ENCODE data around the gene TTLL11. TPM values are rescaled to one million over a fixed set of nuclear protein-coding genes. Genes with fewer than 3 reads are reported as not detected.
A peak's percentile ranks its signal among the peaks of the same experiment; 100 is the strongest.

Gene TTLL11
- total and polyA plus RNA-seq, 4 donors: 3.6 to 7.8 (median 5.9) TPM

GRCh38 chr9:121776001-121776738, 316.9 kb downstream of the TTLL11 start:
- no peak overlapping the region for H3K9ac ChIP-seq (ENCODE audit: insufficient read depth in 1 of 2, low read length in 2 of 2)
- 95 to 96% methylated on average over 23 of the region's 23 CpGs for WGBS, 2 donors
- DNase-seq (peak in 1 of 3 donors; percentile 6), ATAC-seq (ENCODE audit: insufficient read depth, low FRiP score) (no peak)
- H3K4me3 ChIP-seq: no peak overlapping the region
- peaks cover 0 to 6% (median 0%) of the 10 kb centered on the region in 5 donors for H3K4me1 ChIP-seq (ENCODE audit: control insufficient read depth in 5 of 5, insufficient read depth in 5 of 5, low read length in 5 of 5)
- no peak overlapping the region for H3K27ac ChIP-seq (ENCODE audit: low read depth in 1 of 2, low read length in 1 of 2)
- no peaks in the 10 kb centered on the region for H3K27me3 ChIP-seq (ENCODE audit: control insufficient read depth in 3 of 3, insufficient read depth in 3 of 3, low read length in 2 of 3)
- H3K36me3 ChIP-seq (ENCODE audit: control insufficient read depth in 4 of 4, insufficient read depth in 4 of 4, low read length in 4 of 4): peaks cover 11 to 58% (median 47%) of the 10 kb centered on the region in 4 donors
- H3K9me3 ChIP-seq (ENCODE audit: control insufficient read depth in 4 of 4, insufficient read depth in 3 of 4, low read length in 3 of 4): peaks cover 0 to 4% (median 3%) of the 10 kb centered on the region in 4 donors
- TF ChIP-seq CTCF (IDR thresholded peaks at IDR 0.05; ENCODE audit: control extremely low read depth, extremely low read depth): no peak

- peaks cover 0 to 6% (median 0%) of the 10 kb centered on the region in 5 donors for H3K4me1 ChIP-seq (ENCODE audit: control insufficient read depth in 5 of 5, insufficient read depth in 5 of 5, low read length in 5 of 5)
- TF ChIP-seq CTCF (IDR thresholded peaks at IDR 0.05; ENCODE audit: control extremely low read depth, extremely low read depth): no peak
- peaks cover 0 to 4% (median 3%) of the 10 kb centered on the region in 4 donors for H3K9me3 ChIP-seq (ENCODE audit: control insufficient read depth in 4 of 4, insufficient read depth in 3 of 4, low read length in 3 of 4)
- H3K27ac ChIP-seq (ENCODE audit: low read depth in 1 of 2, low read length in 1 of 2): no peak overlapping the region
- no peak overlapping the region for H3K4me3 ChIP-seq
- ATAC-seq (ENCODE audit: insufficient read depth, low FRiP score): no peak
- H3K36me3 ChIP-seq (ENCODE audit: control insufficient read depth in 4 of 4, insufficient read depth in 4 of 4, low read length in 4 of 4): peaks cover 15 to 59% (median 52%) of the 10 kb centered on the region in 4 donors
- no peak overlapping the region for H3K9ac ChIP-seq (ENCODE audit: insufficient read depth in 1 of 2, low read length in 2 of 2)
- no peaks in the 10 kb centered on the region for H3K27me3 ChIP-seq (ENCODE audit: control insufficient read depth in 3 of 3, insufficient read depth in 3 of 3, low read length in 2 of 3)
- WGBS, 2 donors: 92 to 93% methylated on average over 26 of the region's 26 CpGs
- DNase-seq: no peak
Measured at GRCh38 chr9:121774715-121775613, 318.1 kb downstream of the TTLL11 start.

GRCh38 chr9:121773954-121774714, 319.0 kb downstream of the TTLL11 start:
- Histone ChIP-seq H3K36me3 (ENCODE audit: control insufficient read depth in 4 of 4, insufficient read depth in 4 of 4, low read length in 4 of 4) (peaks cover 15 to 67% (median 58%) of the 10 kb centered on the region in 4 donors), H3K27ac (ENCODE audit: low read depth in 1 of 2, low read length in 1 of 2) (no peak overlapping the region), H3K4me3 (no peak overlapping the region), H3K9me3 (ENCODE audit: control insufficient read depth in 4 of 4, insufficient read depth in 3 of 4, low read length in 3 of 4) (peaks cover 0 to 4% (median 3%) of the 10 kb centered on the region in 4 donors), H3K27me3 (ENCODE audit: control insufficient read depth in 3 of 3, insufficient read depth in 3 of 3, low read length in 2 of 3) (no peaks in the 10 kb centered on the region), H3K4me1 (ENCODE audit: control insufficient read depth in 5 of 5, insufficient read depth in 5 of 5, low read length in 5 of 5) (peaks cover 0 to 5% (median 0%) of the 10 kb centered on the region in 5 donors), H3K9ac (ENCODE audit: insufficient read depth in 1 of 2, low read length in 2 of 2) (no peak overlapping the region)
- ATAC-seq (ENCODE audit: insufficient read depth, low FRiP score): no peak
- no peak for DNase-seq
- no peak for TF ChIP-seq CTCF (IDR thresholded peaks at IDR 0.05; ENCODE audit: control extremely low read depth, extremely low read depth)
- 94% methylated on average over 19 of the region's 19 CpGs for WGBS, 2 donors
